HG02588 (cell line): ENCODE measurements around the gene CYRIA.

Experiments used
- ATAC-seq: cut with Tn5 transposase; IDR thresholded peaks from one replicate; pipeline ENCODE4 v1.9.1; 2021; ENCODE audit warnings: mild to moderate bottlenecking, moderate library complexity; ENCODE audit not compliant: unreplicated experiment

The CYRIA gene

GRCh38 chr2:16665748-16666448 lies at the start of gene CYRIA:
TSS of gene CYRIA (minus strand) at chr2:16665834. CDS start at chr2:16588119, 77,715 bp downstream.
- peak; percentile 72 for ATAC-seq

DNA sequence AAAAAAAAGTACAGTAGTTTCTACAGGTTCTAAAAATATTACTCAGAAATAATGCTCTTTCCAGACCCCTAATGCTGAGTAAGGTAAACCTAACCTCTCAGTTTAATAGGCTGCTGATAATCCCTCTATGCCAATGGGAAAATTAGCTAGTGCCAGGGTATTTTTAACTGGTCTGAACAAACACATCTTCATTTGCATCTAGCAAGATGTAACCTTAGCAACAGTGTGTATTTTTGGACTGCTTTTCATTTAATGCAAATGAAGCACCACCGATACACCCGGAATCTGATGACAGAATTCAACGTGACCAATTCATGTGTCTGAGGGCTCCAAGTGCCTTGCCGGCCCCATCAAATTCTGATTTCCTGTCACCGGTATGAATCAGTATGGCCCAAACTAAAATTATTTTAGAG lies 47.4 kb upstream of the CYRIA start:
- ATAC-seq = no peak

DNA sequence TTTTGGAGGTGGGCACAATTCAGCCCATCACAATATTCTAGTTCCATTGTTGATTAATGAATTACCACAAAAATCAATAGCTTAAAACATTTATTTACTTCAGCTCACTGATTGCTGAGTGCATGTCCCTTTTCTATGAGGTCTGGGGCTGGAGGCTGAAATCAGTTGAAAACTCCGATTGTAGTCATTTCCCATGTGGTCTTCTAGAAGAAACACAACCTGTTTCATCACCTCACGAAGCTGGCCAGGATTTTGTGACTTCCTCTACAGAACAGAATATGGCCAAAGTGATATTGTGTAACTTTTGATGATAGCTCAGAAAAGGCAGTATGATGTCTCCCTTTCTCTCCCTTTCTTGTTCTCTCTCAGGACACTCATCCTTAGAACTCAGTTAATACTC lies 44.1 kb upstream of the CYRIA start:
- ATAC-seq = no peak

DNA sequence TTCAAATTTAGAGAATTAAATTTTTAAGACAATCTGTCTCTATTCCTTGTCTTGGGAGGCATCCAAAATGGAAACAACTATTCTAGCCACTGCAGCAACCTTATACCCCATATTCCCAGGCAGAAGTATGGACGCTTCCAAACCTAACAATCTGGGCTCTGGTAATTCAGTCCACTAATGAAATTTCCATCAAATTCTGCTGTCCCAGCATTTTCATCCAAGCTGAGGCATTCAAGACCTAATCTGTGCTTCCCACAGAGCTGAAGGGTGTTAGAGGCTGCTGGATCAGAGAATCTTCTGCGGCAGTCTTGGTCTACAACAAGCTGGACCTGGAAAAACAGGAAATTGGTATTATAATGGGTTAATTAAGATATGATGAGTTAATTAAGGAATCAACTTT lies 42.5 kb upstream of the CYRIA start:
- no peak for ATAC-seq

DNA sequence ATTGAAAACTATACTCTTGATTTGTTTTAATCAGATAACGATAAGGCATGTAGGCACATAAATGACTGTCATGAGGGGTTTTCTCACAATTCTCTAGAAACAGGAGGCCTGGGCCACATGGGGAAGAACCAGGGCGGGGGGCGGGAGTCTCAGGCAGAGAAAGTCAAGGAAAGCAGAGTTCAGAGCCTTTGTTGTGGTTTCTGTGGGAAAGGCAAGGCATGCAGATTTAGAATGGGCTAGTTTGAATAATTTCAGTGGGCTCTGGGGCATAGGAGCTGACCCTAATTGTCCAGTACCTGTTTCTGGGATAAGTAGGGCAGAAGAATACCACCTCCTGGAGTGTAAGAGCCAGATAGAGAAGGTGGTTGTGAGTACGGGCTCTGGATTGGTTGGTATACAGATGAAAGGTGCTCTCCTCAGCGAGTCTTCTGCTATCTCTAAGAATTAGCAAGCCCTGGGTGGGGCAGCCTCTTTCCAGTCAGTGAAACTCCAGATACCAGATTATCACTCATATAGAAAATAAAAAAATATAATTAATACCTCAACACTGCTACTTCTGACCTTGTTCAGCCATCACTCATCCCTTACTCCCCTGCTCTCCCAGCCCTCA lies 41.5 kb upstream of the CYRIA start:
- no peak for ATAC-seq

GRCh38 chr2:16700551-16701259 lies 35.1 kb upstream of the CYRIA start:
- ATAC-seq = no peak

- no peak for ATAC-seq
Observed at GRCh38 chr2:16693854-16694253, 28.2 kb upstream of the CYRIA start.

- no peak for ATAC-seq
Observed at GRCh38 chr2:16691261-16691660, 25.6 kb upstream of the CYRIA start.

DNA sequence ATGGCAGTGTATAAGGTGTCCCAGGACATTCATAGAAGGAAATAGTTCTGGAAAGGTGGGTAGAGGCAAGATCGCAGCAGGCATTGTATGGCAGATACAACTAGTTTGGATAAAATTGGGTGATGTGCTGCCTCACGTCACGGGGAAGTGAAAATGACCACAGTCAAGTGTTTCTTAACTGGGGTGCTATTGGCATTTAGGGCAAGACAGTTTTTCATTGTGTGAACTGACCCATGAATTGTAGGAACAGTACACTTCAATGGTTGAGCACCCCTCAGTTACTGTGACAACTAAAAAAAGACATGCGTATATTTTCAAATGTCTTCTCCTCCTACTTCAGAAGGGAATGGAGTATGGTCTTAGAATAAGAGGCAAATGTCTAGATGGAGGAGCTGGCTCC lies 22.3 kb upstream of the CYRIA start:
- no peak for ATAC-seq

DNA sequence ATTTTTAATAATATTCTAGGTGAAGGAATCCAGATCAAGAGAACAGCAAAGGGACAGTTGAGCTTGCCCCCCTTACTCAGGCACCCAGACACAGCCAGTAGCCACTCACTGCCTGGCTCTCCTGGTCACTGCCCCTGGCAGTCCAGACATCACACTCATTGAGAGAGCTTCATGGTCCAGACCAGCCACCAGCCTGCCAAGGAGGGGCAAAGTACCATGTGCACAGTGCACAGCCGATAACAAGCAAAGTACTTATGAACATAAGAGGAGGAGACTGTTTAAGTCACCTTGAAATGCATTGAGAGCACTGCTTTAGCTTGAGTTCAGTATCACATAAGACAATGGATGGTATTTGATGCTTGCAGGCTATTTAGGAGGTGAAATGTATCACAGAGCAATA lies 21.6 kb upstream of the CYRIA start:
- no peak for ATAC-seq

- ATAC-seq = no peak
Observed at GRCh38 chr2:16686641-16687040, 21.0 kb upstream of the CYRIA start.

GRCh38 chr2:16685340-16685715 lies 19.7 kb upstream of the CYRIA start:
- ATAC-seq = no peak

- ATAC-seq = no peak
Observed at GRCh38 chr2:16684676-16685339, 19.2 kb upstream of the CYRIA start.

DNA sequence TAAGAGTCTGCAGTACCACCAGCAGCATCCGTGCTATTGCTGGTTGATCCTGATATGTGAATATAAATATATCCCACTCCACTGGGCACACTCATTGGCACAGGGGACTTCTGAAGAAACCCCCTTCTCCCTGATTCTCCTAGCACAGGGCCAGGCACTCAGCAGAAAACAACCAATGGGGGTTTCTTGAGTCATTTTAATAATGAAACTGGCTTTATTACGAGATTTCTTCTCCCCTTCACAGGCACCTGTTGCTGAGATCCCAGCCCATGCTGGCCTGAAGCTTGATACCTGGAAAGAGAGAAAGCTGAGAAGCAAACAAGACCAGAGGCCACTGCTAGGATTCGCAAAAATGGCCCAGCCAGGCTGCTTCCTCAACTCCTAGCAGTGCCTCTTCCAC lies 17.9 kb upstream of the CYRIA start:
- no peak for ATAC-seq

GRCh38 chr2:16682431-16683118 lies 16.9 kb upstream of the CYRIA start:
- ATAC-seq = no peak

GRCh38 chr2:16680781-16681180 lies 15.1 kb upstream of the CYRIA start:
- ATAC-seq = no peak

- ATAC-seq = no peak
Observed at GRCh38 chr2:16680304-16680703, 14.7 kb upstream of the CYRIA start.

DNA sequence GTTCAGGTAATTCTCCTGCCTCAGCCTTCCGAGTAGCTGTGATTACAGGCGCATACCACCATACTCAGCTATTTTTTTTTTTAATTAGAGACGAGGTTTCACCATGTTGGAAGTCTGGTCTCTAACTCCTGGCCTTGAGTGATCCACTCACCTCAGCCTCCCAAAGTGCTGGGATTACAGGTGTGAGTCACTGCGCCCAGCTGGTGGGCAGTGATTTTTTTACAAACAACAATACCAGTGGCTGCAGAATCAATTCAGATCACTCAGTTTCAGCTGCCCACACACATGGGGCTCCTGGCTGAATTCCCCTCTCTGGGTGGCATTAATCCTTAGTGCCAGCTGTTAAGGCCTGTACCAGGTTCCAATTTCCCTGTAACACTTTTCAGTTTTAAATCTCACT lies 13.3 kb upstream of the CYRIA start:
- no peak for ATAC-seq

DNA sequence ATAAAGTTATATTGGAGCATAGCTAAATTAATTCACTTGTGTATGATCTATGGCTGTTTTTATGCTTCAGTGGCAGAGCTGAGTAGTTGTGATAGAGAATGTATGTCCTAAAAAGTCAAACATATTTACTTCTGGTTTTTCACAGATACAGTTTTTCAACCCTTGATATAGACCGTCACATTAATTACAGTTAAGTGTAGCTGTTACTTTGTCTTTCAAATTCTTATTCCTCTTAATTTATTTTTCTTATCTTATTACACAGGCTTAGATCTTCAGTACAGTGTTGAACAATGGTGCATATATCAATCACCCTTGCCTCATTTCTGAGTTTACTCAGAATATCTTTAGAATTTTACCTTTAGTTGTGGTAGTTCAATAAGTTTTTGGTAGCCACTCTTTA lies 12.2 kb upstream of the CYRIA start:
- ATAC-seq = no peak

DNA sequence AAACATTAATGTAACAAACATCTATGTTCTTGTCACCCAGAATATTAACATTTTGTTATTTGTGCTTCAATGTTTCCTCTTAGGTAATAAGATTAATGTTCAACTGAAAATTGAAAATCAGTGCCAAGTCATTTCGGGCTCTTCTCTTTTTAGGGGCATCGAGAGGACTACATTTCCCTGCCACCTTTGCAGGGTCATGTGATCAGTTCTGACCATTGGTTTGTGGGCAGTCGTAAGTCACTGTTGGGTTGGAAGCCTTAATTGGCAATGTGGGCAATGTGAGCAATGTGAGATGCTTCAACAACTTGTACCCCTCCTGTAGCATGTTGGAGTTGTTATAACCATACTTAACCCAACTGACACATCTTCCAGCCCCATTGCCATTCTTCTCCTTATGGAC lies 10.1 kb upstream of the CYRIA start:
- no peak for ATAC-seq

- no peak for ATAC-seq
Observed at GRCh38 chr2:16674154-16674553, 8.5 kb upstream of the CYRIA start.
